Mesenchymal stem cell (in vitro differentiated cells and primary cell): ENCODE data around the gene GALNT1. TPM values are rescaled to one million over a fixed set of nuclear protein-coding genes. Genes with fewer than 3 reads are reported as not detected.

Experiments
- DNase-seq: peaks from one replicate; pipeline ENCODE4 v3.0.0-alpha.2; 2013
- H2AFZ ChIP-seq: one replicate; pipeline ENCODE4 v1.6.1; 2013; ENCODE audit warnings: low read depth, mild to moderate bottlenecking, control low read depth, inconsistent platforms, low read length, moderate library complexity
- H2AK5ac ChIP-seq: 2 replicates; pipeline ENCODE4 v1.6.1; 2013; ENCODE audit warnings: low read length, moderate library complexity, mild to moderate bottlenecking, inconsistent platforms; ENCODE audit not compliant: severe bottlenecking
- H2BK120ac ChIP-seq: one replicate; pipeline ENCODE4 v1.6.1; 2013; ENCODE audit warnings: low read depth, mild to moderate bottlenecking, inconsistent platforms, low read length, moderate library complexity
- H2BK12ac ChIP-seq, 2 experiments: one replicate each; pipeline ENCODE4 v1.6.1; 2013; ENCODE audit warnings: inconsistent platforms in 2 of 2, low read length in 2 of 2, mild to moderate bottlenecking in 2 of 2, moderate library complexity in 2 of 2, control low read depth in 1 of 2
- H2BK15ac ChIP-seq: one replicate; pipeline ENCODE4 v1.6.1; 2013; ENCODE audit warnings: mild to moderate bottlenecking, low read depth, inconsistent platforms; ENCODE audit not compliant: poor library complexity, severe bottlenecking
- H2BK5ac ChIP-seq: 2 replicates; pipeline ENCODE4 v1.6.1; 2013; ENCODE audit warnings: low read depth, mild to moderate bottlenecking, low read length, control low read depth, inconsistent platforms; ENCODE audit not compliant: poor library complexity, severe bottlenecking
- H3K14ac ChIP-seq, 2 experiments: one replicate each; pipeline ENCODE4 v1.6.1; 2013; ENCODE audit warnings: inconsistent platforms in 2 of 2, low read length in 2 of 2, control low read depth in 1 of 2, mild to moderate bottlenecking in 1 of 2, moderate library complexity in 1 of 2
- H3K18ac ChIP-seq, 2 experiments: one replicate each; pipeline ENCODE4 v1.6.1; 2013; ENCODE audit warnings: inconsistent platforms in 2 of 2, low read length in 2 of 2, control low read depth in 1 of 2, low read depth in 1 of 2, mild to moderate bottlenecking in 1 of 2
- H3K23ac ChIP-seq, 2 experiments: one replicate each; pipeline ENCODE4 v1.6.1; 2013; ENCODE audit warnings: inconsistent platforms in 2 of 2, low read length in 2 of 2, mild to moderate bottlenecking in 2 of 2, moderate library complexity in 2 of 2, control low read depth in 1 of 2
- H3K27ac ChIP-seq: 2 replicates; pipeline ENCODE4 v1.5.1; 2013; ENCODE audit warnings: mild to moderate bottlenecking, moderate library complexity, low read length, control low read depth, inconsistent platforms; ENCODE audit not compliant: poor library complexity, severe bottlenecking
- H3K27me3 ChIP-seq, 2 experiments: 2 replicates each; pipeline versions ENCODE4 v1.6.1 to v1.7.0; 2013; ENCODE audit warnings: low read length in 2 of 2, mild to moderate bottlenecking in 2 of 2, moderate library complexity in 2 of 2, control low read depth in 1 of 2, inconsistent platforms in 1 of 2; ENCODE audit not compliant: control insufficient read depth in 1 of 2, insufficient read depth in 1 of 2
- H3K36me3 ChIP-seq, 2 experiments: 2 replicates each; pipeline versions ENCODE4 v1.6.1 to v1.7.0; 2013; ENCODE audit warnings: low read length in 2 of 2, control low read depth in 1 of 2, inconsistent platforms in 1 of 2, low read depth in 1 of 2, mild to moderate bottlenecking in 1 of 2; ENCODE audit not compliant: insufficient read depth in 2 of 2, control insufficient read depth in 1 of 2
- H3K4ac ChIP-seq, 2 experiments: one replicate each; pipeline ENCODE4 v1.6.1; 2013; ENCODE audit warnings: inconsistent platforms in 2 of 2, low read length in 2 of 2, mild to moderate bottlenecking in 2 of 2, moderate library complexity in 2 of 2, control low read depth in 1 of 2, low read depth in 1 of 2
- H3K4me1 ChIP-seq: 2 replicates; pipeline ENCODE4 v1.6.1; 2013; ENCODE audit warnings: low read depth, low read length, control low read depth; ENCODE audit not compliant: control insufficient read depth, insufficient read depth
- H3K4me2 ChIP-seq: 2 replicates; pipeline ENCODE4 v1.6.1; 2013; ENCODE audit warnings: low read length, mild to moderate bottlenecking, inconsistent platforms; ENCODE audit not compliant: poor library complexity, severe bottlenecking
- H3K4me3 ChIP-seq, 2 experiments: 2 replicates each; pipeline versions ENCODE4 v1.5.1 to v1.7.0; 2013; ENCODE audit warnings: low read length in 2 of 2, mild to moderate bottlenecking in 2 of 2, control low read depth in 1 of 2, low read depth in 1 of 2; ENCODE audit not compliant: insufficient read depth in 1 of 2
- H3K79me1 ChIP-seq: replicated peaks from 2 replicates; pipeline ENCODE4 v1.6.1; 2013; ENCODE audit warnings: mild to moderate bottlenecking, control low read depth, low read length, inconsistent platforms; ENCODE audit not compliant: poor library complexity, severe bottlenecking
- H3K9ac ChIP-seq: 2 replicates; pipeline ENCODE4 v1.7.0; 2013; ENCODE audit warnings: mild to moderate bottlenecking, low read length, moderate library complexity
- H3K9me3 ChIP-seq: 2 replicates; pipeline ENCODE4 v1.7.0; 2013; ENCODE audit warnings: mild to moderate bottlenecking, low read length; ENCODE audit not compliant: control insufficient read depth
- H4K8ac ChIP-seq: one replicate; pipeline ENCODE4 v1.6.1; 2013; ENCODE audit warnings: inconsistent platforms, mild to moderate bottlenecking, low read length, moderate library complexity
- H4K91ac ChIP-seq: one replicate; pipeline ENCODE4 v1.6.1; 2013; ENCODE audit warnings: mild to moderate bottlenecking, low read length, inconsistent platforms
- WGBS: methylation state at CpG from one replicate; pipeline ENCODE4 v1.1.7; 2013; ENCODE audit warnings: mixed read lengths; 5-methylcytosine and 5-hydroxymethylcytosine counted together
- polyA plus RNA-seq, 2 experiments: library from polyadenylated mRNA; stranded (reverse); fragments of 200-250 nt; gene quantifications; one replicate each; pipeline ENCODE4 v1.2.3, GENCODE V29; 2013

Gene GALNT1
- 125 TPM for polyA plus RNA-seq (2013, experiment 1 of 2)
- polyA plus RNA-seq (2013, experiment 2 of 2) = 124 TPM

DNA sequence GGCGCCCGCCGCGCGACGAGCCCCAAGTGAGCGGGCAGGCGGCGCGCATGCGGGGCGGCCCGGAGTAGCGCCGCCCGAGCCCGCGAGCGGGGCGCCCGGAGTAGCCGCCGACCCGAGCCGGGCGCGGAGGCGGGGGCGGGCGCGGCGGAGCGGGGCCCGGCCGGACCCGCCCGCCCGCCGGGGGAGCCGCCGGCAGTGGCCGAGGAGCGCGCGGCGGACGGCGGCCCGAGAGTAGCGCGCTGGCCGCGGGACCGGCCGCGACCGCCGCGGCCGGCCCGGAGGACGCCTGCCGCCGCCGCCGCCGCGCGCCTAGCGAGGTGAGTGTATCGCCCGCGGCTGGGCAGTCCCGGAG, at the start of gene GALNT1:
GALNT1 (plus strand) TSS at position 195 of the 352 bp plus-strand sequence. CDS start 72,923 bp downstream, outside the sequence.
- DNase-seq = no peak
- peak within 1 kb of the TSS; percentile 63 to 85 for H3K14ac ChIP-seq
- peaks cover 0 to 6% of the 10 kb centered on the region in 2 experiments for H3K36me3 ChIP-seq
- H2AK5ac ChIP-seq = peak within 1 kb of the TSS; percentile 37
- H4K8ac ChIP-seq = peak within 1 kb of the TSS; percentile 96
- peak within 1 kb of the TSS; percentile 61 to 71 for H2BK12ac ChIP-seq
- H3K4me2 ChIP-seq = peak within 1 kb of the TSS; percentile 86
- H2AFZ ChIP-seq = peak within 1 kb of the TSS; percentile 81
- peak within 1 kb of the TSS; percentile 99 for H2BK5ac ChIP-seq
- peaks cover 8% of the 10 kb centered on the region for H3K4me1 ChIP-seq
- peak within 1 kb of the TSS; percentile 77 to 93 for H3K4ac ChIP-seq
- no peaks in the 10 kb centered on the region for H3K27me3 ChIP-seq
- H3K9ac ChIP-seq = peak within 1 kb of the TSS; percentile 88
- H3K4me3 ChIP-seq = peak within 1 kb of the TSS; percentile 87 to 92
- peaks cover 8% of the 10 kb centered on the region for H3K79me1 ChIP-seq
- peak within 1 kb of the TSS; percentile 90 to 91 for H3K23ac ChIP-seq
- peak within 1 kb of the TSS; percentile 80 for H4K91ac ChIP-seq
- peak within 1 kb of the TSS; percentile 66 for H3K27ac ChIP-seq
- H3K9me3 ChIP-seq = no peaks in the 10 kb centered on the region
- peak within 1 kb of the TSS; percentile 91 for H2BK15ac ChIP-seq
- WGBS = 0% methylated on average over 13 of the region's 74 CpGs
- H2BK120ac ChIP-seq = peak within 1 kb of the TSS; percentile 90
- peak within 1 kb of the TSS; percentile 94 for H3K18ac ChIP-seq

DNA sequence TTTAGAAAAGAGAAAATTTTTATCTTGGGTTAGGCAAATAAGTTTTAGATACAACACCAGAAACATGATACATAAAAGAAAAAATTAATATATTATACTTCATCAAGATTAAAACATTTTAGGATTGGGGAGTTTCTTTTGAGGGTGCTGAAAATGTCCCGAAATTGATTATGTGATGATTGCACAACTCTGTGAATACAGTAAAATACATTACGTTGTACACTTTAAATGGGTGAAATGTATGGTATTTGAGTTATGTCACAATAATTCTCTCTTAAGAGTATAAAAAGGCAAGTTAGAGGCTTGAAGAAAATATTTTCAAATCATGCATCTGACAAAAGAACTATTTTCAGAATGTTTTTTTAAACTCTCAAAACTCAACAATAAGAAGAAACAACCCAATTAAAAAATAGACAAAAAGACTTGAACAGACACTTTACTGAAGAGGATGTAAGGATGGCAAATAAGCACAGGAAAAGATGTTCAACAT, 47.6 kb upstream of the GALNT1 start:
- no peak overlapping the region for H3K14ac ChIP-seq
- WGBS = 83% methylated on average over 2 of the region's 2 CpGs
- DNase-seq = no peak
- H3K18ac ChIP-seq = no peak overlapping the region
- no peak overlapping the region for H2BK5ac ChIP-seq
- no peak overlapping the region for H3K4ac ChIP-seq
- H2AK5ac ChIP-seq = no peak overlapping the region
- H3K27ac ChIP-seq = no peak overlapping the region
- no peak overlapping the region for H2AFZ ChIP-seq
- no peak overlapping the region for H4K91ac ChIP-seq
- no peak overlapping the region for H3K23ac ChIP-seq
- no peak overlapping the region for H2BK12ac ChIP-seq
- no peak overlapping the region for H3K4me3 ChIP-seq
- H3K9me3 ChIP-seq = peaks cover 29% of the 10 kb centered on the region
- H3K36me3 ChIP-seq = no peaks in the 10 kb centered on the region
- no peaks in the 10 kb centered on the region for H3K27me3 ChIP-seq
- no peaks in the 10 kb centered on the region for H3K79me1 ChIP-seq
- no peak overlapping the region for H2BK120ac ChIP-seq
- no peak overlapping the region for H3K4me2 ChIP-seq
- no peak overlapping the region for H4K8ac ChIP-seq
- H3K9ac ChIP-seq = no peak overlapping the region
- no peaks in the 10 kb centered on the region for H3K4me1 ChIP-seq
- H2BK15ac ChIP-seq = no peak overlapping the region

DNA sequence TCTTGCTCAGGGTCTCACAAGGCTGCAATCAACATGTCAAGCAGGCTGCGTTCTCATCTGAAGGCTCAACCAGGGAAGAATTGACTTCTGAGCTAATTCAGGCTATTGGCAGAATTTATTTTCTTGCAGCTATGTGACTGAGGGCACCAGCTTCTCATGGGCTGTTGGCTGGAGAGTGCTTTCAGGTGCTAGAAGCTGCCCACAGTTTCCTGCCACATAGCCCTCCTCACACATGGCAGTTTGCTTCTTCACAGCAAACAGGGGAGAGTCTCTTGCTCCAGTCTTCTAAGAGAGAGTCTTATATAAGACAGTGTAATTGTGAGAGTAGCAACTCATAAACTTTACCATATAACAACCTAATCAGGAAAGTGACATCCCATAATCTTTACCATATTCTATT, 46.2 kb upstream of the GALNT1 start:
- Histone ChIP-seq H2AK5ac (no peak overlapping the region), H3K23ac (no peak overlapping the region), H3K4me1 (no peaks in the 10 kb centered on the region), H2AFZ (no peak overlapping the region), H3K14ac (no peak overlapping the region), H4K8ac (no peak overlapping the region), H3K27me3 (no peaks in the 10 kb centered on the region), H3K9me3 (peaks cover 28% of the 10 kb centered on the region), H2BK12ac (no peak overlapping the region), H2BK120ac (no peak overlapping the region), H3K27ac (no peak overlapping the region), H3K18ac (no peak overlapping the region), H3K4me2 (no peak overlapping the region), H4K91ac (no peak overlapping the region), H2BK5ac (no peak overlapping the region), H3K36me3 (no peaks in the 10 kb centered on the region), H3K4ac (no peak overlapping the region), H3K9ac (no peak overlapping the region), H3K4me3 (no peak overlapping the region), H3K79me1 (no peaks in the 10 kb centered on the region), H2BK15ac (no peak overlapping the region)
- DNase-seq = no peak
- 100% methylated on average over 1 of the region's 1 CpG for WGBS

- DNase-seq = no peak
- Histone ChIP-seq H2AK5ac (no peak overlapping the region), H3K36me3 (no peaks in the 10 kb centered on the region)
Observed at GRCh38 chr18:35542356-35542755, 39.2 kb upstream of the GALNT1 start.

More at GRCh38 chr18:35542356-35542755, 39.2 kb upstream of the GALNT1 start:
- H3K4me2 ChIP-seq = no peak overlapping the region
- H3K27ac ChIP-seq = no peak overlapping the region
- no peak overlapping the region for H3K23ac ChIP-seq
- no peaks in the 10 kb centered on the region for H3K79me1 ChIP-seq
- no peaks in the 10 kb centered on the region for H3K4me1 ChIP-seq
- no peak overlapping the region for H4K8ac ChIP-seq
- H3K4me3 ChIP-seq = no peak overlapping the region
- H2BK12ac ChIP-seq = no peak overlapping the region
- no peak overlapping the region for H2AFZ ChIP-seq
- H3K27me3 ChIP-seq = no peaks in the 10 kb centered on the region
- peaks cover 5% of the 10 kb centered on the region for H3K9me3 ChIP-seq
- no peak overlapping the region for H3K9ac ChIP-seq
- H3K14ac ChIP-seq = no peak overlapping the region
- H2BK120ac ChIP-seq = no peak overlapping the region
- no peak overlapping the region for H2BK15ac ChIP-seq
- H3K4ac ChIP-seq = no peak overlapping the region
- peak overlapping the region in 1 of 2 experiments; percentile 24 for H3K18ac ChIP-seq
- no peak overlapping the region for H4K91ac ChIP-seq
- no peak overlapping the region for H2BK5ac ChIP-seq
